ENCODE results near the gene SLC25A47.

- TF ChIP-seq EZH2 (IDR thresholded peaks at IDR 0.05; ENCODE audit: borderline replicate concordance, low read length) (no peak), CTCF (IDR thresholded peaks at IDR 0.05; ENCODE audit: low read length) (no peak)
Measured at GRCh38 chr14:100363053-100363452, 39.9 kb downstream of the SLC25A47 start.
